ENCODE measurements around the gene COL13A1.

The COL13A1 gene

GRCh38 chr10:69801434-69802315, at the start of gene COL13A1:
Gene COL13A1, plus strand, starts transcription at chr10:69801906. Its CDS starts 518 bp downstream, at chr10:69802424.
- DNase-seq, result no peak

- DNase-seq, result no peak
Observed at GRCh38 chr10:69752479-69752878, 49.2 kb upstream of the COL13A1 start.

GRCh38 chr10:69756279-69756678, 45.4 kb upstream of the COL13A1 start:
- no peak for DNase-seq

- DNase-seq, result no peak
Observed at GRCh38 chr10:69757206-69757552, 44.5 kb upstream of the COL13A1 start.

- DNase-seq, result no peak
Observed at GRCh38 chr10:69757553-69758309, 44.0 kb upstream of the COL13A1 start.

- no peak for DNase-seq
Observed at GRCh38 chr10:69758310-69758728, 43.4 kb upstream of the COL13A1 start.

GRCh38 chr10:69759641-69760040, 42.1 kb upstream of the COL13A1 start:
- no peak for DNase-seq

- no peak for DNase-seq
Observed at GRCh38 chr10:69760072-69760471, 41.6 kb upstream of the COL13A1 start.

GRCh38 chr10:69761320-69761719, 40.4 kb upstream of the COL13A1 start:
- no peak for DNase-seq

- no peak for DNase-seq
Observed at GRCh38 chr10:69766161-69766910, 35.4 kb upstream of the COL13A1 start.

- DNase-seq, result no peak
Observed at GRCh38 chr10:69767793-69768192, 33.9 kb upstream of the COL13A1 start.

GRCh38 chr10:69768386-69768785, 33.3 kb upstream of the COL13A1 start:
- DNase-seq, result no peak

- no peak for DNase-seq
Observed at GRCh38 chr10:69769395-69769992, 32.2 kb upstream of the COL13A1 start.

GRCh38 chr10:69772933-69773704, 28.6 kb upstream of the COL13A1 start:
- DNase-seq, result no peak

- no peak for DNase-seq
Observed at GRCh38 chr10:69774596-69774995, 27.1 kb upstream of the COL13A1 start.

- DNase-seq, result no peak
Observed at GRCh38 chr10:69780077-69780476, 21.6 kb upstream of the COL13A1 start.

- DNase-seq, result no peak
Observed at GRCh38 chr10:69781576-69781975, 20.1 kb upstream of the COL13A1 start.

- DNase-seq, result no peak
Observed at GRCh38 chr10:69783515-69783914, 18.2 kb upstream of the COL13A1 start.

- no peak for DNase-seq
Observed at GRCh38 chr10:69786791-69787190, 14.9 kb upstream of the COL13A1 start.

- no peak for DNase-seq
Observed at GRCh38 chr10:69787681-69788080, 14.0 kb upstream of the COL13A1 start.

- DNase-seq, result no peak
Observed at GRCh38 chr10:69789164-69789576, 12.5 kb upstream of the COL13A1 start.

- DNase-seq, result no peak
Observed at GRCh38 chr10:69791812-69792211, 9.9 kb upstream of the COL13A1 start.

Data from SIG-M5 (cell line).